MM.1S (cell line): ENCODE results near the gene CYTIP.

Source experiments
- CTCF ChIP-seq: fragments of 300-600 bp; sonication (generic); IDR thresholded peaks from 2 replicates; pipeline ENCODE4 v1.5.1; 2016; ENCODE audit warnings: antibody characterized with exemption, low read length, mixed read lengths
- EZH2 ChIP-seq: fragments of 300-600 bp; sonication (generic); optimal IDR thresholded peaks from 2 replicates; pipeline ENCODE3; 2017; ENCODE audit warnings: low read depth, mild to moderate bottlenecking, antibody characterized with exemption, low read length, mixed read lengths

GRCh38 chr2:157442191-157442590 is 1.7 kb downstream of the CYTIP start:
- TF ChIP-seq CTCF (no peak), EZH2 (no peak)
